Suprapubic skin (tissue), 4 donors: ENCODE measurements around the gene SERPINA12.

ENCODE experiments used
- CTCF ChIP-seq, 2 donors: fragments of 200-600 bp in 1 of 2; fragments of 450-650 bp in 1 of 2; sonication (generic) in 1 of 2; IDR thresholded peaks; one replicate each; pipeline ENCODE4 v1.5.1; 2016 to 2019; ENCODE audit warnings: antibody characterized with exemption in 2 of 2, mild to moderate bottlenecking in 1 of 2, moderate library complexity in 1 of 2
- EP300 ChIP-seq: sonication (generic); formaldehyde crosslinking; IDR thresholded peaks from one replicate; pipeline ENCODE4 v1.6.1; 2017; ENCODE audit warnings: antibody characterized with exemption
- POLR2A ChIP-seq, 2 donors: fragments of 450-650 bp; IDR thresholded peaks; one replicate each; pipeline ENCODE4 v1.6.1; 2017; ENCODE audit warnings: antibody characterized with exemption in 2 of 2, mild to moderate bottlenecking in 2 of 2, moderate library complexity in 2 of 2
- POLR2AphosphoS5 ChIP-seq, 3 donors: sonication (generic); formaldehyde crosslinking; IDR thresholded peaks; one replicate each; pipeline ENCODE4 v1.6.1; 2017; ENCODE audit warnings: antibody characterized with exemption in 3 of 3

GRCh38 chr14:94449930-94450329 is 59.3 kb downstream of the SERPINA12 start:
- no peak for TF ChIP-seq CTCF (IDR thresholded peaks at IDR 0.05)
- no peak for TF ChIP-seq POLR2AphosphoS5 (IDR thresholded peaks at IDR 0.05)
- TF ChIP-seq POLR2A (IDR thresholded peaks at IDR 0.05): no peak
- TF ChIP-seq EP300: no peak
